Mucosa of descending colon (tissue), 3 donors: ENCODE measurements around the gene TPPP. TPM values are rescaled to one million over a fixed set of nuclear protein-coding genes. Genes with fewer than 3 reads are reported as not detected.
"Not testable (repeated sequence)": the region's sequence is repeated elsewhere in the genome, so short reads cannot be mapped to it uniquely, and the experiment has no call there.

Experiments
- ATAC-seq: fragments of 200-7000 bp; cut with Tn5 transposase; one replicate; pipeline ENCODE4 v1.9.1; 2020; ENCODE audit warnings: mild to moderate bottlenecking, moderate library complexity
- DNase-seq, 3 donors: peaks; one replicate each; pipeline ENCODE4 v3.0.0-alpha.2; 2020
- H3K36me3 ChIP-seq: fragments of 200-600 bp; one replicate; pipeline ENCODE4 v1.8.0; 2021; ENCODE audit warnings: low read depth, mild to moderate bottlenecking
- H3K4me1 ChIP-seq: fragments of 200-600 bp; one replicate; pipeline ENCODE4 v1.8.0; 2021; ENCODE audit warnings: low read depth, mild to moderate bottlenecking
- H3K4me3 ChIP-seq: fragments of 200-600 bp; one replicate; pipeline ENCODE4 v1.8.0; 2021; ENCODE audit warnings: mild to moderate bottlenecking
- H3K9me3 ChIP-seq: fragments of 200-600 bp; one replicate; pipeline ENCODE4 v1.8.0; 2021; ENCODE audit warnings: mild to moderate bottlenecking
- intact Hi-C, 2 donors: fragments of 100-400 bp; cut with DNase I in 1 of 2; cut with micrococcal nuclease in 1 of 2; formaldehyde crosslinking; loops; one replicate each; pipeline versions ENCODE4 v1.11.0 to v1.11.1; 2022; cut with DNase I, micrococcal nuclease
- total RNA-seq, 3 donors: library from RNA; stranded (reverse); fragmentation: NEBNext Ultra II Directional in 2 of 3; extraction: Animal tissue kit (Norgen Biotek cat#: 25700) in 2 of 3; gene quantifications; one replicate each; pipeline versions ENCODE4 v1.2.1 to v1.2.4, GENCODE V29; 2021 to 2023
- TF ChIP-seq, protein P1 (sequence below): fragments of 200-600 bp; IDR thresholded peaks from one replicate; pipeline ENCODE4 v1.8.0; 2022; ENCODE audit warnings: antibody characterized with exemption, mild to moderate bottlenecking
- donor health status: DM: no; HTN: no; CAD: no; lungs with moderate emphysema.
- donor health status: DM: no; HTN: no; CAD: no.
- donor health status: DM: no; HTN: yes; CAD: no.

TPPP gene
- total RNA-seq, 3 donors from 2014 or later = 2.2 to 18.1 (median 2.2) TPM

DNA sequence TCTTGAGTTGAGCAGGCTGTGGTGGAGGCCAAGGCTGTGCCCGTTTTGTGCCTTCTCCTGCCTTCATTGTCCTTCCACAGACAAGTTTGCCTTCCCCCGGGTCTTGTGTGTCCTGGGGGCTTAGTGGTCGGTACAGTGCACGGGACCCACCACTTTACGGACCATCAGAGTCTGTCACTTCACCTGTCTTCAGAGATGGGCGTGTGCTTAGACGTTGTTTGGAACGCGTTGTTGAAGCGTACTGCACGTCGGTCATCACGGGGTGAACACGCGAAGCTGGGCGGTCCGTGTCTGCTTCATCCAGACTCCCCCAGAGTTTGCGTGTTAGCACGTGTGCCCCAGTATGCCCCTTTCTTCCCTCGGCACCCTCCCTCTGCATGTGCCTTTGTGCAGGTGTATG is 56.2 kb downstream of the TPPP start:
- H3K4me3 ChIP-seq = no peak overlapping the region
- ATAC-seq = no peak
- TF ChIP-seq, protein P1, sequence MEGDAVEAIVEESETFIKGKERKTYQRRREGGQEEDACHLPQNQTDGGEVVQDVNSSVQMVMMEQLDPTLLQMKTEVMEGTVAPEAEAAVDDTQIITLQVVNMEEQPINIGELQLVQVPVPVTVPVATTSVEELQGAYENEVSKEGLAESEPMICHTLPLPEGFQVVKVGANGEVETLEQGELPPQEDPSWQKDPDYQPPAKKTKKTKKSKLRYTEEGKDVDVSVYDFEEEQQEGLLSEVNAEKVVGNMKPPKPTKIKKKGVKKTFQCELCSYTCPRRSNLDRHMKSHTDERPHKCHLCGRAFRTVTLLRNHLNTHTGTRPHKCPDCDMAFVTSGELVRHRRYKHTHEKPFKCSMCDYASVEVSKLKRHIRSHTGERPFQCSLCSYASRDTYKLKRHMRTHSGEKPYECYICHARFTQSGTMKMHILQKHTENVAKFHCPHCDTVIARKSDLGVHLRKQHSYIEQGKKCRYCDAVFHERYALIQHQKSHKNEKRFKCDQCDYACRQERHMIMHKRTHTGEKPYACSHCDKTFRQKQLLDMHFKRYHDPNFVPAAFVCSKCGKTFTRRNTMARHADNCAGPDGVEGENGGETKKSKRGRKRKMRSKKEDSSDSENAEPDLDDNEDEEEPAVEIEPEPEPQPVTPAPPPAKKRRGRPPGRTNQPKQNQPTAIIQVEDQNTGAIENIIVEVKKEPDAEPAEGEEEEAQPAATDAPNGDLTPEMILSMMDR = no peak
- no peaks in the 10 kb centered on the region for H3K4me1 ChIP-seq
- peak in 1 of 3 donors; percentile 32 for DNase-seq
- intact Hi-C loops = no loop called here
- no peaks in the 10 kb centered on the region for H3K9me3 ChIP-seq
- H3K36me3 ChIP-seq = no peaks in the 10 kb centered on the region

DNA sequence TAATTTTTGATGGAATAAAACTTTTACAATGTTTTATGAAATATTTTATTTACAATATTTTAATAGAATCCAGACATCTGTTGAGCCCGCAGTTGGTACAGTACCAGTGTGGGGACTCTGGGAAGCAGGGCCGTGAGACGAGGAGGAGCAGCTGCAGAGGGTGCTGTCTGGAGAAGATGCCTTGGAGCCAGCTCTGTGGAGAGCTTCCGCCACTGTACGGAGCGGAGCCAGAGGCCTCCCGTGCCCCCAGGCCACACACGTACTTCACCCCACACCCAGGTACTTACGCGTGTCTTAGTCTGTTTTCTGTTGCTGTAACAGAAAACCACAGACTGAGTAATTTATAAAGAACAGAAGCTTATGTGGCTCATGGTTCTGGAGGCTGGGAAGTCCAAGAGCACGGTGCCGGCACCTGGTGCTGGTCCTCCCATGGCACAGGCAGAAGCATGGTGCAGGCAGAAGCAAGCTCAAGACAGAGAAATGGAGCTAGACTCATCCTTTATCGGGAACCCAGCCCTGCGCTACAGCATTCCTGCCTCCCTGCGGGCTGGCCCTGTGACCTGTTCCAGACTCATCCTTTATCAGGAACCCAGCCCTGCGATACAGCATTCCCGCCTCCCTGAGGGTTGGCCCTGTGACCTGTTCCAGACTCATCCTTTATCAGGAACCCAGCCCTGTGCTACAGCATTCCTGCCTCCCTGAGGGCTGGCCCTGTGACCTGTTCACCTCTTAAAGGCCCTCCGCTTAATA is 57.7 kb downstream of the TPPP start:
- peak in 1 of 3 donors; percentile 6 for DNase-seq
- H3K36me3 ChIP-seq = no peaks in the 10 kb centered on the region
- H3K9me3 ChIP-seq = no peaks in the 10 kb centered on the region
- no peak overlapping the region for H3K4me3 ChIP-seq
- TF ChIP-seq, protein P1 = no peak
- intact Hi-C loops = no loop called here
- H3K4me1 ChIP-seq = no peaks in the 10 kb centered on the region
- ATAC-seq = no peak

DNA sequence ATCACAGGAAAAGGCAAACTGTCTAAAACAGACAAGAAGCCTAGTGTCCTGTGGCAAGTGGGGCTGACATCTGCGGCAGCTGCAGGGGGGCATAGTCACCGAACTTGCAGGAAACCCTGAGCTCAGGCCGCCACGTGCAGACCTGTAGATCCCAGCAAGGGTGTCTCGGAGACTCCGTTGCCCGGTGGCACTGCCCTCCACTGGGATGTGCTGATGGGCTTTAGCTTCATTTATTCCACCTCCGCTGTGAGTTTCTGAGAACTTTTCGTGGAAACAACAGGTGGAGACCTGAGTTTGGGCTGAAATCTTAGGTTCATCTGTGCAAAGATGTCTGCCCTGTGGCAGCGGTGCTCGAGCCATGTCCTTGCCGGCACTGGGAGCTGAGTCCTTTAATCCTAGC is 59.0 kb downstream of the TPPP start:
- ATAC-seq = no peak
- DNase-seq = peak in 1 of 3 donors; percentile 22
- Histone ChIP-seq H3K4me3 (no peak overlapping the region), H3K4me1 (no peaks in the 10 kb centered on the region), H3K36me3 (no peaks in the 10 kb centered on the region), H3K9me3 (no peaks in the 10 kb centered on the region)
- TF ChIP-seq, protein P1 = no peak
- intact Hi-C loops = no loop called here

DNA sequence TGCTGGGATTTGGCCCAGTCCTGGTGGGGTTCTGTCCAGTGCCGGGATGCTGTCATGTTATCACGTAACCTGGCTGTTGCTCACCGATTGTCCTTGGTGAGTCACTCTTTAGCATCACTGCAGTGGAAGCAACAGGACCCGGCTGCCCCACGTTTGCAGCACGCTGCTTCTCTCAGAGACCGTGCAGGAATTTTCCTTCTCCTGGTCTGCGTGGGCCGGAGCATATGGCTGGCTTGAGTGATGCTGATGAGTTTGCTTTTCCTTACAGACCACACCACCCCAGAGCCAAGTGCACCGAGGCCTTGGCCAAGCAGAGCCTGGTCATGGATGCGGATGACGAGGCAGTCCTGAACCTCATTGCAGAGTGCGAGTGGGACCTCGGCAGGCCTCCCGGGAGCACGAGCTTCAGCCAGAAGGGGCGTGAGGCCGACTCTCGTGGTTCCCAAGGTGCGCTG is 59.6 kb downstream of the TPPP start:
- peak in 1 of 3 donors; percentile 34 for DNase-seq
- Histone ChIP-seq H3K4me3 (no peak overlapping the region), H3K36me3 (no peaks in the 10 kb centered on the region), H3K4me1 (no peaks in the 10 kb centered on the region), H3K9me3 (no peaks in the 10 kb centered on the region)
- ATAC-seq = no peak
- TF ChIP-seq, protein P1 = no peak
- intact Hi-C loops = no loop called here

DNA sequence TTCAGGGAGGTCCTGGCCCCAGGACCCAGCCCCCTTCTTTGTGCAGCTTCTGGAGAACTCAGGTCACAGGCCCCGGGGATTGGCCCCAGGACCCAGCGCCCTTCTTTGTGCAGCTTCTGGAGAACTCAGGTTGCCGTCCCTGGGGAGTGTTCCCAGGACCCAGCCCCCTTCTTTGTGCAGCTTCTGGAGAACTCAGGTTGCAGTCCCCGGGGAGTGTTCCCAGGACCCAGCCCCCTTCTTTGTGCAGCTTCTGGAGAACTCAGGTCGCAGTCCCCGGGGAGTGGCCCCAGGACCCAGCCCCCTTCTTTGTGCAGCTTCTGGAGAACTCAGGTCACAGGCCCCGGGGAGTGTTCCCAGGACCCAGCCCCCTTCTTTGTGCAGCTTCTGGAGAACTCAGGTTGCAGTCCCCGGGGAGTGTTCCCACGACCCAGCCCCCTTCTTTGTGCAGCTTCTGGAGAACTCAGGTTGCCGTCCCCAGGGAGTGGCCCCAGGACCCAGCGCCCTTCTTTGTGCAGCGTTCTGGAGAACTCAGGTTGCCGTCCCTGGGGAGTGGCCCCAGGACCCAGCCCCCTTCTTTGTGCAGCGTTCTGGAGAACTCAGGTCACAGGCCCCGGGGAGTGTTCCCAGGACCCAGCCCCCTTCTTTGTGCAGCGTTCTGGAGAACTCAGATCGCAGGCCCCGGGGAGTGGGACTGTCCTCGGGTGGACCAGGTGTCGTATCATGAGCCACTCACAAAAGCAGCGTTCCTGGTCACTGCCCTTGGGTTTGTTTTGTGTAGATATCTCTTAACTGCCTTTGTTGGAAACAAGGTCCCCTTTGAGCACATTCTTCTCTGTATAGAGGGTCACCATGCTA is 64.6 kb downstream of the TPPP start:
- peak in 1 of 3 donors; percentile 26 for DNase-seq
- H3K36me3 ChIP-seq, ATAC-seq, H3K4me1 ChIP-seq, H3K4me3 ChIP-seq, intact Hi-C loops, H3K9me3 ChIP-seq: not testable (repeated sequence)

DNA sequence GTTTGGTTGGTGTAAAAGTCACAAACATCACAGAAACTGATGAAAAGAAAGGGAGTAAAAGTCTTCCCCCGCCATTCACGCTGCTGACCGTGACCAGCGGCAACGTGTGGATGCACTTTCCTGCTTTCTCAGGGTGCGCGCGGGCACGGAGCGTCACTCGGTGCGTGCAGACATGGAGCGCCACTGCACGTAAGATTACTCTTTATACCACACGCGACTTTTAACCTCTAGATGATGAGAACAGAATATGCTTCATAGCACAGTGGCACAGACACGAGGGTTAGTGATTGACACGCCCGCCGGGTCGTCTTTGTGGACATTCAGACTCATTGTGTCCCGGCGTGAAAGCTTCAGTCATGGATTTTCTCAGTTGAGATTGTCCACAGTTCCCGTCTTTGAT is 65.3 kb downstream of the TPPP start:
- no peak for ATAC-seq
- H3K4me3 ChIP-seq = no peak overlapping the region
- intact Hi-C loops = no loop called here
- no peaks in the 10 kb centered on the region for H3K36me3 ChIP-seq
- TF ChIP-seq, protein P1 = no peak
- H3K9me3 ChIP-seq = no peaks in the 10 kb centered on the region
- H3K4me1 ChIP-seq = no peaks in the 10 kb centered on the region
- no peak for DNase-seq
